ENCODE data around the gene FOSL1. TPM values are rescaled to one million over a fixed set of nuclear protein-coding genes. Genes with fewer than 3 reads are reported as not detected.

Gene FOSL1
- total RNA-seq, 2 experiments from 2014 or later, result 8.2 TPM

GRCh38 chr11:65918211-65919140 is 18.3 kb upstream of the FOSL1 start, which contains the start of gene C11orf68:
Gene C11orf68, minus strand, starts transcription at chr11:65919062. Its CDS starts 31 bp downstream, at chr11:65919031.
- no peaks in the 10 kb centered on the region for H3K27me3 Mint-ChIP-seq (ENCODE audit: low read depth)
- DNase-seq, result no peak
- intact Hi-C loops (cut with micrococcal nuclease), result loop anchor here (1.0 to 5.0 kb wide), 8 partner anchors 18 to 349 kb away; partner anchors contain the start of genes CCDC85B, FOSL1, RAB1B and SART1

GRCh38 chr11:65917434-65918210 is 17.4 kb upstream of the FOSL1 start:
- Mint-ChIP-seq H3K4me3 (peak overlapping the region; percentile 93), H3K27me3 (ENCODE audit: low read depth) (no peaks in the 10 kb centered on the region), H3K4me1 (ENCODE audit: low read depth) (peaks cover 39% of the 10 kb centered on the region), H3K36me3 (ENCODE audit: low read depth) (peaks cover 3% of the 10 kb centered on the region), H3K27ac (peak overlapping the region; percentile 84), H3K9me3 (no peaks in the 10 kb centered on the region)
- intact Hi-C loops (cut with micrococcal nuclease), result loop anchor here (5.0 kb wide), 1 partner anchor 350 kb away; the partner anchor contains the start of gene RAB1B
- CTCF ChIA-PET, result interaction anchor here (0.6 to 1.3 kb wide), 5 partner anchors 28 to 57 kb away, joined by 3 to 8 read pairs (median 4); partner anchors contain the start of gene FIBP
- DNase-seq, result no peak

More at GRCh38 chr11:65918211-65919140, 18.3 kb upstream of the FOSL1 start, which contains the start of gene C11orf68:
- Mint-ChIP-seq H3K36me3 (ENCODE audit: low read depth) (peaks cover 8% of the 10 kb centered on the region), H3K4me1 (ENCODE audit: low read depth) (peaks cover 41% of the 10 kb centered on the region), H3K4me3 (peak within 1 kb of the TSS; percentile 93), H3K9me3 (no peaks in the 10 kb centered on the region), H3K27ac (peak within 1 kb of the TSS; percentile 84)
- CTCF ChIA-PET, result interaction anchor here (0.6 to 1.3 kb wide), 4 partner anchors 29 to 58 kb away, joined by 3 to 8 read pairs (median 4); partner anchors contain the start of gene FIBP

GRCh38 chr11:65917077-65917433 is 16.9 kb upstream of the FOSL1 start:
- no peak for DNase-seq
- H3K4me1 Mint-ChIP-seq (ENCODE audit: low read depth), result peaks cover 38% of the 10 kb centered on the region
- peaks cover 2% of the 10 kb centered on the region for H3K36me3 Mint-ChIP-seq (ENCODE audit: low read depth)
- H3K4me3 Mint-ChIP-seq, result peak overlapping the region; percentile 52
- no peaks in the 10 kb centered on the region for H3K27me3 Mint-ChIP-seq (ENCODE audit: low read depth)
- peak overlapping the region; percentile 12 for H3K27ac Mint-ChIP-seq
- CTCF ChIA-PET, result interaction anchor here (0.6 to 1.2 kb wide), 2 partner anchors 29 to 30 kb away, joined by 3 to 4 read pairs; partner anchors contain the start of gene FIBP
- intact Hi-C loops (cut with micrococcal nuclease), result loop anchor here (5.0 kb wide), 1 partner anchor 350 kb away; the partner anchor contains the start of gene RAB1B
- no peaks in the 10 kb centered on the region for H3K9me3 Mint-ChIP-seq

- Mint-ChIP-seq H3K27ac (no peak overlapping the region), H3K4me3 (peak overlapping the region; percentile 52), H3K36me3 (ENCODE audit: low read depth) (peaks cover 1% of the 10 kb centered on the region), H3K4me1 (ENCODE audit: low read depth) (peaks cover 38% of the 10 kb centered on the region), H3K9me3 (no peaks in the 10 kb centered on the region), H3K27me3 (ENCODE audit: low read depth) (no peaks in the 10 kb centered on the region)
- CTCF ChIA-PET, result interaction anchor here (1.5 kb wide), 1 partner anchor 16 kb away, joined by 7 read pairs; no protein-coding TSS in a partner anchor
- DNase-seq, result no peak
- intact Hi-C loops (cut with micrococcal nuclease), result loop anchor here (5.0 kb wide), 1 partner anchor 351 kb away; the partner anchor contains the start of gene RAB1B
Measured at GRCh38 chr11:65916391-65916790, 16.2 kb upstream of the FOSL1 start.

GRCh38 chr11:65915821-65916251 is 15.6 kb upstream of the FOSL1 start:
- H3K9me3 Mint-ChIP-seq, result no peaks in the 10 kb centered on the region
- intact Hi-C loops (cut with micrococcal nuclease), result loop anchor here (5.0 kb wide), 1 partner anchor 351 kb away; the partner anchor contains the start of gene RAB1B
- no peak overlapping the region for H3K4me3 Mint-ChIP-seq
- peaks cover 37% of the 10 kb centered on the region for H3K4me1 Mint-ChIP-seq (ENCODE audit: low read depth)
- H3K27me3 Mint-ChIP-seq (ENCODE audit: low read depth), result no peaks in the 10 kb centered on the region
- peaks cover 1% of the 10 kb centered on the region for H3K36me3 Mint-ChIP-seq (ENCODE audit: low read depth)
- peak; percentile 30 for DNase-seq
- no peak overlapping the region for H3K27ac Mint-ChIP-seq
- CTCF ChIA-PET, result interaction anchor here (1.1 to 1.5 kb wide), 2 partner anchors 16 to 28 kb away, joined by 3 to 7 read pairs; partner anchors contain the start of gene FIBP

- H3K4me3 Mint-ChIP-seq, result no peak overlapping the region
- CTCF ChIA-PET, result interaction anchor here (1.1 to 1.5 kb wide), 2 partner anchors 17 to 27 kb away, joined by 3 to 7 read pairs; partner anchors contain the start of gene FIBP
- peaks cover 1% of the 10 kb centered on the region for H3K36me3 Mint-ChIP-seq (ENCODE audit: low read depth)
- no peak for DNase-seq
- no peaks in the 10 kb centered on the region for H3K9me3 Mint-ChIP-seq
- H3K4me1 Mint-ChIP-seq (ENCODE audit: low read depth), result peaks cover 32% of the 10 kb centered on the region
- no peak overlapping the region for H3K27ac Mint-ChIP-seq
- intact Hi-C loops (cut with micrococcal nuclease), result loop anchor here (5.0 kb wide), 1 partner anchor 352 kb away; the partner anchor contains the start of gene RAB1B
- no peaks in the 10 kb centered on the region for H3K27me3 Mint-ChIP-seq (ENCODE audit: low read depth)
Measured at GRCh38 chr11:65915101-65915820, 15.1 kb upstream of the FOSL1 start.

- peaks cover 3% of the 10 kb centered on the region for H3K27me3 Mint-ChIP-seq (ENCODE audit: low read depth)
- peaks cover 26% of the 10 kb centered on the region for H3K4me1 Mint-ChIP-seq (ENCODE audit: low read depth)
- H3K36me3 Mint-ChIP-seq (ENCODE audit: low read depth), result no peaks in the 10 kb centered on the region
- no peak overlapping the region for H3K4me3 Mint-ChIP-seq
- no peak overlapping the region for H3K27ac Mint-ChIP-seq
- no peaks in the 10 kb centered on the region for H3K9me3 Mint-ChIP-seq
- intact Hi-C loops (cut with micrococcal nuclease), result no loop called here
- no peak for DNase-seq
- CTCF ChIA-PET, result interaction anchor here (1.2 to 2.3 kb wide), 4 partner anchors 12 to 28 kb away, joined by 3 to 8 read pairs (median 4); partner anchors contain the start of genes CCDC85B and FIBP
Measured at GRCh38 chr11:65912845-65913244, 12.7 kb upstream of the FOSL1 start.

GRCh38 chr11:65911682-65912568 is 11.7 kb upstream of the FOSL1 start:
- no peak overlapping the region for H3K27ac Mint-ChIP-seq
- CTCF ChIA-PET, result interaction anchor here (1.2 to 2.3 kb wide), 4 partner anchors 11 to 27 kb away, joined by 3 to 8 read pairs (median 4); partner anchors contain the start of genes CCDC85B and FIBP
- no peaks in the 10 kb centered on the region for H3K36me3 Mint-ChIP-seq (ENCODE audit: low read depth)
- no peak for DNase-seq
- H3K4me3 Mint-ChIP-seq, result no peak overlapping the region
- intact Hi-C loops (cut with micrococcal nuclease), result loop anchor here (2.0 kb wide), 1 partner anchor 27 kb away; no protein-coding TSS in a partner anchor
- peaks cover 3% of the 10 kb centered on the region for H3K27me3 Mint-ChIP-seq (ENCODE audit: low read depth)
- peaks cover 22% of the 10 kb centered on the region for H3K4me1 Mint-ChIP-seq (ENCODE audit: low read depth)
- no peaks in the 10 kb centered on the region for H3K9me3 Mint-ChIP-seq

GRCh38 chr11:65907878-65908277 is 7.7 kb upstream of the FOSL1 start:
- intact Hi-C loops (cut with micrococcal nuclease), result no loop called here
- Mint-ChIP-seq H3K36me3 (ENCODE audit: low read depth) (no peaks in the 10 kb centered on the region), H3K4me1 (ENCODE audit: low read depth) (peaks cover 6% of the 10 kb centered on the region), H3K27me3 (ENCODE audit: low read depth) (peaks cover 5% of the 10 kb centered on the region), H3K27ac (no peak overlapping the region), H3K9me3 (no peaks in the 10 kb centered on the region), H3K4me3 (no peak overlapping the region)
- CTCF ChIA-PET, result interaction anchor here (0.7 to 4.8 kb wide), 2 partner anchors 22 to 56 kb away, joined by 3 to 22 read pairs; no protein-coding TSS in a partner anchor
- no peak for DNase-seq

- intact Hi-C loops (cut with micrococcal nuclease), result no loop called here
- Mint-ChIP-seq H3K4me3 (no peak overlapping the region), H3K4me1 (ENCODE audit: low read depth) (peaks cover 5% of the 10 kb centered on the region), H3K27ac (no peak overlapping the region), H3K27me3 (ENCODE audit: low read depth) (peaks cover 5% of the 10 kb centered on the region), H3K9me3 (no peaks in the 10 kb centered on the region), H3K36me3 (ENCODE audit: low read depth) (no peaks in the 10 kb centered on the region)
- DNase-seq, result no peak
- CTCF ChIA-PET, result interaction anchor here (1.6 to 4.8 kb wide), 2 partner anchors 16 to 21 kb away, joined by 6 to 22 read pairs; partner anchors contain the start of gene CCDC85B
Measured at GRCh38 chr11:65906602-65907001, 6.4 kb upstream of the FOSL1 start.
